CD14-positive monocyte (primary cell): ENCODE data around the gene FNDC3B. TPM values are rescaled to one million over a fixed set of nuclear protein-coding genes. Genes with fewer than 3 reads are reported as not detected.

Source experiments
- DNase-seq, 3 donors: peaks; one replicate each; pipeline ENCODE4 v3.0.0-alpha.2; 2011 to 2022
- H2AFZ ChIP-seq: 2 replicates; pipeline ENCODE4 v1.6.0; 2012; ENCODE audit warnings: mild to moderate bottlenecking, low read depth, low read length, inconsistent platforms; ENCODE audit not compliant: insufficient read depth, poor library complexity, severe bottlenecking
- H3K27ac ChIP-seq, 2 donors: 1 replicate in 1 of 2; 2 replicates in 1 of 2; pipeline ENCODE4 v1.5.1; 2012 to 2013; ENCODE audit warnings: low read length in 2 of 2, control low read depth in 1 of 2, inconsistent platforms in 1 of 2, low read depth in 1 of 2, mild to moderate bottlenecking in 1 of 2
- H3K27me3 ChIP-seq, 2 donors: one replicate each; pipeline versions ENCODE4 v1.6.0 to v1.6.1; 2011 to 2013; ENCODE audit warnings: low read length in 2 of 2; ENCODE audit not compliant: control insufficient read depth in 2 of 2, insufficient read depth in 2 of 2
- H3K36me3 ChIP-seq, 2 donors: replicated peaks in 1 of 2; 1 replicate in 1 of 2; 2 replicates in 1 of 2; pipeline versions ENCODE4 v1.5.1 to v1.6.1; 2012 to 2013; ENCODE audit warnings: low read length in 2 of 2, control low read depth in 1 of 2, inconsistent platforms in 1 of 2, mild to moderate bottlenecking in 1 of 2; ENCODE audit not compliant: insufficient read depth in 2 of 2, control insufficient read depth in 1 of 2
- H3K4me1 ChIP-seq, 2 donors: 1 replicate in 1 of 2; 2 replicates in 1 of 2; pipeline versions ENCODE4 v1.5.1 to v1.6.1; 2012 to 2013; ENCODE audit warnings: low read length in 2 of 2, control low read depth in 1 of 2, inconsistent platforms in 1 of 2, mild to moderate bottlenecking in 1 of 2, moderate library complexity in 1 of 2; ENCODE audit not compliant: insufficient read depth in 2 of 2, control insufficient read depth in 1 of 2
- H3K4me2 ChIP-seq: replicated peaks from 2 replicates; pipeline ENCODE3; 2012; ENCODE audit warnings: low read length, moderate library complexity, mild to moderate bottlenecking; ENCODE audit not compliant: poor library complexity, severe bottlenecking; ENCODE audit errors: extremely low read depth
- H3K4me3 ChIP-seq, 3 experiments: fragments of 200-600 bp in 1 of 3; sonication (generic) in 1 of 3; replicated peaks in 1 of 3; 1 replicate in 2 of 3; 2 replicates in 1 of 3; pipeline ENCODE4 v1.5.1; 2011 to 2013; ENCODE audit warnings: low read length in 3 of 3, mild to moderate bottlenecking in 3 of 3, control low read depth in 2 of 3, low read depth in 2 of 3, inconsistent platforms in 1 of 3, moderate library complexity in 1 of 3
- H3K79me2 ChIP-seq: 2 replicates; pipeline ENCODE4 v1.6.0; 2012; ENCODE audit warnings: mild to moderate bottlenecking, control low read depth, inconsistent platforms, low read length, moderate library complexity; ENCODE audit not compliant: insufficient read depth
- H3K9ac ChIP-seq: 2 replicates; pipeline ENCODE4 v1.6.0; 2017; ENCODE audit warnings: low read length, mild to moderate bottlenecking; ENCODE audit not compliant: insufficient read depth, poor library complexity, severe bottlenecking
- H3K9me3 ChIP-seq, 2 donors: replicated peaks in 1 of 2; 1 replicate in 1 of 2; 2 replicates in 1 of 2; pipeline versions ENCODE4 v1.5.1 to v1.6.1; 2012 to 2013; ENCODE audit warnings: low read length in 2 of 2, control low read depth in 1 of 2; ENCODE audit not compliant: control insufficient read depth in 1 of 2, insufficient read depth in 1 of 2
- H4K20me1 ChIP-seq: 2 replicates; pipeline ENCODE4 v1.6.0; 2012; ENCODE audit warnings: mild to moderate bottlenecking, low read length, control low read depth, moderate library complexity; ENCODE audit not compliant: insufficient read depth
- H3K27ac Mint-ChIP-seq, 7 donors: one replicate each; pipeline ENCODE4 v1.8.0; 2020; ENCODE audit warnings: mild to moderate bottlenecking in 7 of 7, mixed read lengths in 7 of 7, moderate library complexity in 6 of 7, inconsistent platforms in 2 of 7
- H3K27me3 Mint-ChIP-seq, 3 donors: one replicate each; pipeline ENCODE4 v1.8.0; 2021 to 2022; ENCODE audit warnings: low read depth in 3 of 3, mild to moderate bottlenecking in 3 of 3, mixed read lengths in 3 of 3, moderate library complexity in 3 of 3, inconsistent platforms in 1 of 3
- H3K36me3 Mint-ChIP-seq, 2 donors: one replicate each; pipeline ENCODE4 v1.8.0; 2020; ENCODE audit warnings: mixed read lengths in 2 of 2, inconsistent platforms in 1 of 2, mild to moderate bottlenecking in 1 of 2
- H3K4me1 Mint-ChIP-seq: one replicate; pipeline ENCODE4 v1.8.0; 2020; ENCODE audit warnings: mild to moderate bottlenecking, mixed read lengths
- H3K4me3 Mint-ChIP-seq, 2 donors: one replicate each; pipeline ENCODE4 v1.8.0; 2020; ENCODE audit warnings: mild to moderate bottlenecking in 2 of 2, mixed read lengths in 2 of 2, moderate library complexity in 1 of 2
- H3K9me3 Mint-ChIP-seq, 7 donors: one replicate each; pipeline ENCODE4 v1.8.0; 2020 to 2022; ENCODE audit warnings: mixed read lengths in 7 of 7, mild to moderate bottlenecking in 6 of 7, moderate library complexity in 6 of 7, inconsistent platforms in 2 of 7
- WGBS: methylation state at CpG from one replicate; pipeline ENCODE4 v1.1.5; 2013; ENCODE audit warnings: missing lambda C conversion rate; ENCODE audit not compliant: insufficient coverage; 5-methylcytosine and 5-hydroxymethylcytosine counted together
- intact Hi-C, 2 donors: fragments of 100-400 bp; cut with micrococcal nuclease; formaldehyde crosslinking; loops; one replicate each; pipeline versions ENCODE4 v1.15.0 to v1.15.1; 2023
- polyA plus RNA-seq, 3 donors: library from polyadenylated mRNA; depleted of rRNA in 1 of 3; unstranded in 2 of 3; stranded (reverse) in 1 of 3; fragments of 300-500 nt in 2 of 3; fragments of >200 nt in 1 of 3; fragmentation: Illumina TruSeq in 2 of 3; gene quantifications; 1 replicate in 2 of 3; 2 replicates in 1 of 3; pipeline ENCODE4 v1.2.3, GENCODE V29; 2012 to 2021
- TF ChIP-seq, protein P1 (sequence below): fragments of 200-600 bp; IDR thresholded peaks from one replicate; pipeline ENCODE4 v1.8.0; 2022; ENCODE audit warnings: antibody characterized with exemption, mild to moderate bottlenecking

The FNDC3B gene
- polyA plus RNA-seq, 3 donors: 19.6 to 36.1 (median 25.7) TPM

DNA sequence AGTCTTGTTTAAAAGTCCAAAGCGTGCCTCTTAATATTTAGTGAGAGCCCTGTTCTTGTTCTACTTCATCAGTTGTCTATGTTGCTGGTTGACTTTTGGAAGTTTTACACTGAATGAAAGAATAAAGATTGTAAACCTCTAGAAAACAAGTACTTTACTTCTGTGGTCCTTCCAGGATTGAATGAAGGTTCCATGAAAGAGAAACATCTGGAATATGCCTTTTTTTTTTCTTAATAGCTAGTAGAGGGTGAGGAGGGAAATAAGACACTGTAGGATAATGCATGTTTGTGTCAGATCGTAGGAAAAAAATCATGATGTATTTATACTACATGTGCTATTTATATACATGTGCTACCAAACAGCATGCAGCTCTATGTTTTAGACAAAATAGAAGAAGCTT is 205.9 kb downstream of the FNDC3B start:
- H3K4me3 ChIP-seq: no peak overlapping the region
- no peak overlapping the region for H3K9ac ChIP-seq
- H2AFZ ChIP-seq: no peak overlapping the region
- intact Hi-C loops: no loop called here
- Mint-ChIP-seq H3K27ac (peak overlapping the region in 1 of 7 donors; percentile 33), H3K27me3 (no peaks in the 10 kb centered on the region), H3K4me1 (peaks cover 4% of the 10 kb centered on the region), H3K4me3 (no peak overlapping the region), H3K36me3 (peaks cover 43 to 52% of the 10 kb centered on the region in 2 donors), H3K9me3 (peaks cover 0 to 14% (median 5%) of the 10 kb centered on the region in 7 donors)
- no peak overlapping the region for H3K27ac ChIP-seq
- peaks cover 12 to 63% of the 10 kb centered on the region in 2 donors for H3K36me3 ChIP-seq
- TF ChIP-seq, protein P1, sequence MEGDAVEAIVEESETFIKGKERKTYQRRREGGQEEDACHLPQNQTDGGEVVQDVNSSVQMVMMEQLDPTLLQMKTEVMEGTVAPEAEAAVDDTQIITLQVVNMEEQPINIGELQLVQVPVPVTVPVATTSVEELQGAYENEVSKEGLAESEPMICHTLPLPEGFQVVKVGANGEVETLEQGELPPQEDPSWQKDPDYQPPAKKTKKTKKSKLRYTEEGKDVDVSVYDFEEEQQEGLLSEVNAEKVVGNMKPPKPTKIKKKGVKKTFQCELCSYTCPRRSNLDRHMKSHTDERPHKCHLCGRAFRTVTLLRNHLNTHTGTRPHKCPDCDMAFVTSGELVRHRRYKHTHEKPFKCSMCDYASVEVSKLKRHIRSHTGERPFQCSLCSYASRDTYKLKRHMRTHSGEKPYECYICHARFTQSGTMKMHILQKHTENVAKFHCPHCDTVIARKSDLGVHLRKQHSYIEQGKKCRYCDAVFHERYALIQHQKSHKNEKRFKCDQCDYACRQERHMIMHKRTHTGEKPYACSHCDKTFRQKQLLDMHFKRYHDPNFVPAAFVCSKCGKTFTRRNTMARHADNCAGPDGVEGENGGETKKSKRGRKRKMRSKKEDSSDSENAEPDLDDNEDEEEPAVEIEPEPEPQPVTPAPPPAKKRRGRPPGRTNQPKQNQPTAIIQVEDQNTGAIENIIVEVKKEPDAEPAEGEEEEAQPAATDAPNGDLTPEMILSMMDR: no peak
- H3K79me2 ChIP-seq: peaks cover 93% of the 10 kb centered on the region
- no peaks in the 10 kb centered on the region for H3K27me3 ChIP-seq
- no peak for DNase-seq
- H4K20me1 ChIP-seq: peaks cover 58% of the 10 kb centered on the region
- peaks cover 0 to 6% of the 10 kb centered on the region in 2 donors for H3K9me3 ChIP-seq
- WGBS: no CpG with 5 or more reads among the region's 2 CpGs
- H3K4me2 ChIP-seq: no peak overlapping the region
- H3K4me1 ChIP-seq: no peaks in the 10 kb centered on the region

DNA sequence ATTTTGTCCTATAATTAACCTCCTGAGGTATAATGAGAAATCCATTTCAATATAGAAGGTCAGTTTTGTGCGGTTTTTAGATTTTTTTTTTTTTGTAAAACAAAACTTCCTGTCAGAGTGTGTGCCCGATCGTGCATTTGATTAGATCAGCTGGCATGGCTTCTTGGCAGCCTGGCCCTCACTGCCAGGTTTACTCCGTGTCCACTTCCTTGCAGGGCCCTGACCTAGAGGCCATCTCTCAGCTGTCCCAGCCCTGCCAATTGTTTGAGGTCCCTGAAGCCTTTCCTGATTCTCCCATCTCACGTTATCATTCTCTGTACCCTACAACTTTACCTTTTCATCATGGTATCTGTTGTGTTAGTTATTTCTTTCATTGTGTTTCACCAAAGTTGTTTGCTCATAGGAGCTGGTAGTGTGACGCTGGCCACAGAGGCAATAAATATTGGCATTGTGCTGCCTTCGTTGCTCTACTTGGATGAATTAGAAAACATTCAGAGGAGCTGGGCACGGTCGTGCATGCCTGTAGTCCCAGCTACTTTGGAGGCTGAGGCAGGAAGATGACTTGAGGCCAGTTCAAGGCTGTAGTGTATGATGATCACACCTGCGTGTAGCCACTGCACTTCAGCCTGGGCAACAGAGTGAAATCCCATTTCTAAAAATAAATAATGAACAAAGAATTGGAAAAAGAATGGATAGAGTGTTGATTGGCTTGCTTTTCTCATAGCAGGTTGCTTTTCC is 206.9 kb downstream of the FNDC3B start:
- no peaks in the 10 kb centered on the region for H3K27me3 Mint-ChIP-seq

More for the DNA sequence above, 206.9 kb downstream of the FNDC3B start:
- H3K4me1 Mint-ChIP-seq: peaks cover 4% of the 10 kb centered on the region
- H3K9me3 ChIP-seq: peaks cover 0 to 6% of the 10 kb centered on the region in 2 donors
- H3K27ac Mint-ChIP-seq: peak overlapping the region in 4 of 7 donors; percentile 32 to 65 (median 52)
- TF ChIP-seq, protein P1: no peak
- H3K4me3 ChIP-seq: no peak overlapping the region
- no peaks in the 10 kb centered on the region for H3K4me1 ChIP-seq
- peaks cover 0 to 11% (median 3%) of the 10 kb centered on the region in 7 donors for H3K9me3 Mint-ChIP-seq
- no peak for DNase-seq
- intact Hi-C loops: no loop called here
- no peaks in the 10 kb centered on the region for H3K27me3 ChIP-seq
- no peak overlapping the region for H3K4me3 Mint-ChIP-seq
- peaks cover 91% of the 10 kb centered on the region for H3K79me2 ChIP-seq
- no peak overlapping the region for H2AFZ ChIP-seq
- H4K20me1 ChIP-seq: peaks cover 61% of the 10 kb centered on the region
- H3K27ac ChIP-seq: peak overlapping the region in 1 of 2 donors; percentile 46
- H3K36me3 ChIP-seq: peaks cover 13 to 63% of the 10 kb centered on the region in 2 donors
- no peak overlapping the region for H3K4me2 ChIP-seq
- H3K36me3 Mint-ChIP-seq: peaks cover 38 to 51% of the 10 kb centered on the region in 2 donors
- H3K9ac ChIP-seq: no peak overlapping the region
- WGBS: 89% methylated on average over 6 of the region's 10 CpGs
